ENCODE results near the gene TMEM88.

The TMEM88 gene

GRCh38 chr17:7844292-7845154 lies 10.3 kb upstream of the TMEM88 start:
- peak; percentile 72 to 86 for DNase-seq

- no peak for DNase-seq
Observed at GRCh38 chr17:7845359-7846062, 9.4 kb upstream of the TMEM88 start.

DNA sequence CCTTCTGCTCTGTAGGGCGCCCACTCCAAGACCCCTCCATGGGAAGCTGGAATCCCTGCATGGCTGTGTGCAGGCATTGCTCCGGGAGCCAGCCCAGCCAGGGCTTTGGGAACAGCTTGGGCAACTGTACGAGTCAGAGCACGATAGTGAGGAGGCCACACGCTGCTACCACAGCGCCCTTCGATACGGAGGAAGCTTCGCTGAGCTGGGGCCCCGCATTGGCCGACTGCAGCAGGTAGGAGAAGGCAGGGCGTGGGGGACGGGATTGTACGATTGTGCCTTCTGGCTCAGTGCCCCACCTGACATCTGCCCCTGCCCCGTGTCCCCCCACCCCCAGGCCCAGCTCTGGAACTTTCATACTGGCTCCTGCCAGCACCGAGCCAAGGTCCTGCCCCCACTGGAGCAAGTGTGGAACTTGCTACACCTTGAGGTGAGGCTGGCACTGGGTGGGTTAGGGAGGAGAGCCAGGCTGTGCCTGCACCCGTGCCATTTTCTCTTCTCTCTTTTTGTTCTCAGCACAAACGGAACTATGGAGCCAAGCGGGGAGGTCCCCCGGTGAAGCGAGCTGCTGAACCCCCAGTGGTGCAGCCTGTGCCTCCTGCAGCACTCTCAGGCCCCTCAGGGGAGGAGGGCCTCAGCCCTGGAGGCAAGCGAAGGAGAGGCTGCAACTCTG lies 8.7 kb upstream of the TMEM88 start:
- no peak for DNase-seq

GRCh38 chr17:7846765-7847661 lies 7.9 kb upstream of the TMEM88 start:
- no peak for DNase-seq

GRCh38 chr17:7848131-7848579 lies 6.7 kb upstream of the TMEM88 start:
- no peak for DNase-seq

DNA sequence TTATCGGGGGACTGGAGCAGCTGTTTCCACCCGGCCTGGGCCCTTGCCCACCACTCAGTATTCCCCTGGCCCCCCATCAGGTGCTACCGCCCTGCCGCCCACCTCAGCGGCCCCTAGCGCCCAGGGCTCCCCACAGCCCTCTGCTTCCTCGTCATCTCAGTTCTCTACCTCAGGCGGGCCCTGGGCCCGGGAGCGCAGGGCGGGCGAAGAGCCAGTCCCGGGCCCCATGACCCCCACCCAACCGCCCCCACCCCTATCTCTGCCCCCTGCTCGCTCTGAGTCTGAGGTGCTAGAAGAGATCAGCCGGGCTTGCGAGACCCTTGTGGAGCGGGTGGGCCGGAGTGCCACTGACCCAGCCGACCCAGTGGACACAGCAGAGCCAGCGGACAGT lies 6.1 kb upstream of the TMEM88 start:
- no peak for DNase-seq

DNA sequence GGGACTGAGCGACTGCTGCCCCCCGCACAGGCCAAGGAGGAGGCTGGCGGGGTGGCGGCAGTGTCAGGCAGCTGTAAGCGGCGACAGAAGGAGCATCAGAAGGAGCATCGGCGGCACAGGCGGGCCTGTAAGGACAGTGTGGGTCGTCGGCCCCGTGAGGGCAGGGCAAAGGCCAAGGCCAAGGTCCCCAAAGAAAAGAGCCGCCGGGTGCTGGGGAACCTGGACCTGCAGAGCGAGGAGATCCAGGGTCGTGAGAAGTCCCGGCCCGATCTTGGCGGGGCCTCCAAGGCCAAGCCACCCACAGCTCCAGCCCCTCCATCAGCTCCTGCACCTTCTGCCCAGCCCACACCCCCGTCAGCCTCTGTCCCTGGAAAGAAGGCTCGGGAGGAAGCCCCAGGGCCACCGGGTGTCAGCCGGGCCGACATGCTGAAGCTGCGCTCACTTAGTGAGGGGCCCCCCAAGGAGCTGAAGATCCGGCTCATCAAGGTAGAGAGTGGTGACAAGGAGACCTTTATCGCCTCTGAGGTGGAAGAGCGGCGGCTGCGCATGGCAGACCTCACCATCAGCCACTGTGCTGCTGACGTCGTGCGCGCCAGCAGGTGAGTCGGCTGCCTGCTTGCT lies 5.6 kb upstream of the TMEM88 start:
- DNase-seq = no peak

GRCh38 chr17:7849751-7850504 lies 4.9 kb upstream of the TMEM88 start:
- DNase-seq = no peak

GRCh38 chr17:7850701-7851437 lies 4.0 kb upstream of the TMEM88 start:
- DNase-seq = no peak

- peak; percentile 52 to 82 for DNase-seq
Observed at GRCh38 chr17:7851438-7852261, 3.2 kb upstream of the TMEM88 start.

GRCh38 chr17:7852262-7852670 lies 2.6 kb upstream of the TMEM88 start:
- DNase-seq = no peak

- no peak for DNase-seq
Observed at GRCh38 chr17:7852919-7853690, 1.8 kb upstream of the TMEM88 start.

DNA sequence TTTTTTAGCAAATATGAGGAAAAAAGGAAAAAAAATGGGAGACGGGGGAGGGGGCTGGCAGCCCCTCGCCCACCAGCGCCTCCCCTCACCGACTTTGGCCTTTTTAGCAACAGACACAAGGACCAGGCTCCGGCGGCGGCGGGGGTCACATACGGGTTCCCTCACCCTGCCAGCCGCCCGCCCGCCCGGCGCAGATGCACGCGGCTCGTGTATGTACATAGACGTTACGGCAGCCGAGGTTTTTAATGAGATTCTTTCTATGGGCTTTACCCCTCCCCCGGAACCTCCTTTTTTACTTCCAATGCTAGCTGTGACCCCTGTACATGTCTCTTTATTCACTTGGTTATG lies 1.2 kb upstream of the TMEM88 start:
- DNase-seq = no peak

- no peak for DNase-seq
Observed at GRCh38 chr17:7854078-7854777, 638 bp upstream of the TMEM88 start.

DNA sequence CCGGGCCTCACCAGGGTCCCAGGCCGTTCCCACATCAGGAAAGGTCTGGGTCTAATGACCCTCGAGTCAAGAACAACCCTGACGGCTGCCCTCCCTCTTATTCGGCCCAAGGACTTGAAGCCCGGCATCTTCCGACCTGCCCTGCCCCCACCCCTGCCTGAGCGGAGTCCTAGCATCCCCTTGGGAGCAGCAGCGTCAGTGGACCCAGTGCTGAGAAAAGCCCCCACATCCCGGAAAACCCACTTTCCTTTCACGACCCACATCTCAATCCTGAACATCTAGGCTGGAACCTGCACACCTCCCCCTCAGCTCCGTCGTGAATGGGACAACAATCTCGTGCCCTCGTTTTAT lies 769 bp downstream of the TMEM88 start:
- DNase-seq = no peak

DNA sequence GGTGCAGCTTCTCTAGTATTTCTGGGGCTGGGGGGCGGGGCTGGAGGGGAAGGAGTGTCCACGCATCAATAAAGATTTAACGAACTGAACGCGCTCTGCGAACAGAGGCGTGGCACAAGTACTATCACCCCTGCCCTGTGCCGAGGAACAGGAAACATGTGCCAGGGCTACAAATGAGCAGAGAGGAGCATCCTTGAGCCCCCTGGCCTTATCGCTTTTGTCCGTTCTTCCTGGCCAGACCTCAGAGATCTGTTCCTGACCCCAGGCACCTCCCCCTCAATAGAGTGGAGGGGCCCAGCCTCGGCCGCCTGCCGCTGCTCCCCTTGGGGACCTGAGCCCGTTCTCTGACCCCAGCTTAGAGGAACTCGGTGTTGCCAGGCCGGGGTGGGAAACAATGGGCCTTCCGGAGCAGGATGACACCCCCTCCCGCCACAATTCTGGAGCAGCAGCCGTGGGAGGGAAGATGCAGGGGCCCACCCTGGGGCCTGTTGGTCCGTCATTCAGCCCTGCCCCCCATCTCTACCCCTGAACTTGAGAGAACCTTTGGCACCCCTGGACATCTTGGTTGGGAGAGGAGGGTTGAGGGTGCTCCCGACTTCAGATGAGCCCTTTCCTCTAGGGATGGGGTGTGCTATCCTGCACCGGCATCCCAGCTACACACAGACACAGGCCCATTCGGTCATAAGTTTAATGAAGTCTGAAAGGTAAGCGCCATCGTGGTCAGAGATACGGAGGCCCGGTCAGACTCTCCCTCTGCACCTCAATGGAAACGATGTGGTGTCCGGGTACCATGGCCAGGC lies 1.3 kb downstream of the TMEM88 start:
- DNase-seq = peak in 1 of 2 donors; percentile 49
